Measurements from ENCODE around the gene S100A1.

- TF ChIP-seq EZH2 (IDR thresholded peaks at IDR 0.05): no peak
- TF ChIP-seq EZH2phosphoT487 (IDR thresholded peaks at IDR 0.05): no peak
Observed at GRCh38 chr1:153608742-153609584, 19.3 kb upstream of the S100A1 start.
